HS-5 (cell line): Measurements from ENCODE around the gene PFN1.
A peak's percentile ranks its signal among the peaks of the same experiment; 100 is the strongest.
"Not testable (repeated sequence)": the region's sequence is repeated elsewhere in the genome, so short reads cannot be mapped to it uniquely, and the experiment has no call there.

Source experiments
- DNase-seq: peaks from one replicate; pipeline ENCODE4 v3.0.0-alpha.2; 2012; ENCODE audit warnings: low read depth

Gene PFN1

GRCh38 chr17:4945176-4945943 lies 3.0 kb downstream of the PFN1 start:
- peak; percentile 87 for DNase-seq

- no peak for DNase-seq
Measured at GRCh38 chr17:4944554-4945175, 3.7 kb downstream of the PFN1 start.

- DNase-seq, result no peak
Measured at GRCh38 chr17:4944163-4944553, 4.2 kb downstream of the PFN1 start.

GRCh38 chr17:4942760-4943508 lies 5.4 kb downstream of the PFN1 start:
- DNase-seq, result no peak

GRCh38 chr17:4941319-4941610 lies 7.1 kb downstream of the PFN1 start:
- DNase-seq, result no peak

- DNase-seq, result no peak
Measured at GRCh38 chr17:4940555-4941318, 7.6 kb downstream of the PFN1 start.

- peak; percentile 99 for DNase-seq
Measured at GRCh38 chr17:4939796-4940554, 8.4 kb downstream of the PFN1 start, which contains the start of the genes RNF167 and SLC25A11. TSS of gene RNF167 (plus strand) at chr17:4940268. CDS start at chr17:4940910, 642 bp downstream. TSS of gene SLC25A11 (minus strand) at chr17:4940046. CDS start at chr17:4939910, 136 bp downstream.

- no peak for DNase-seq
Measured at GRCh38 chr17:4939546-4939795, 8.9 kb downstream of the PFN1 start.

- no peak for DNase-seq
Measured at GRCh38 chr17:4938688-4939545, 9.4 kb downstream of the PFN1 start.

- DNase-seq, result no peak
Measured at GRCh38 chr17:4938069-4938491, 10.2 kb downstream of the PFN1 start.

GRCh38 chr17:4937553-4937952 lies 10.8 kb downstream of the PFN1 start:
- no peak for DNase-seq

GRCh38 chr17:4936436-4936835 lies 11.9 kb downstream of the PFN1 start:
- DNase-seq, result no peak

- no peak for DNase-seq
Measured at GRCh38 chr17:4935650-4936049, 12.7 kb downstream of the PFN1 start.

- no peak for DNase-seq
Measured at GRCh38 chr17:4934173-4934979, 14.0 kb downstream of the PFN1 start.

- DNase-seq, result no peak
Measured at GRCh38 chr17:4933646-4934045, 14.7 kb downstream of the PFN1 start.

- no peak for DNase-seq
Measured at GRCh38 chr17:4932756-4933155, 15.6 kb downstream of the PFN1 start.

- no peak for DNase-seq
Measured at GRCh38 chr17:4931963-4932362, 16.4 kb downstream of the PFN1 start, which contains the start of gene GP1BA. TSS of gene GP1BA (plus strand) at chr17:4932277. CDS start at chr17:4932605, 328 bp downstream.

- DNase-seq, result no peak
Measured at GRCh38 chr17:4928881-4929280, 19.4 kb downstream of the PFN1 start.

- DNase-seq, result not testable (repeated sequence)
Measured at GRCh38 chr17:4926577-4927335, 21.6 kb downstream of the PFN1 start.
